OCI-LY7 (cell line): ENCODE measurements around the gene CCDC88B. TPM values are rescaled to one million over a fixed set of nuclear protein-coding genes. Genes with fewer than 3 reads are reported as not detected.

ENCODE experiments used
- BruUV-seq: library from RNA; stranded (reverse); fragments of 400-500 nt; replicated peaks from 2 replicates; lab custom pipeline; 2021; lab: Mats Ljungman, UMichigan
- CTCF ChIA-PET: fragments of 300-600 bp; sonication (Branson Sonifier 250); formaldehyde crosslinking; loops from one replicate; lab custom pipeline; 2022; ENCODE audit warnings: antibody characterized with exemption; ENCODE audit not compliant: unreplicated experiment; lab: Charles Lee
- POLR2A ChIA-PET: fragments of 300-600 bp; sonication (Branson Sonifier 250); formaldehyde crosslinking; loops from one replicate; lab custom pipeline; 2022; ENCODE audit warnings: antibody characterized with exemption; lab: Charles Lee
- DNase-seq: peaks from one replicate; pipeline ENCODE4 v3.0.0-alpha.2; 2015; ENCODE audit warnings: low spot score
- H2AFZ ChIP-seq: fragments of 200-600 bp; sonication (generic), shearing (Covaris generic); 2 replicates; pipeline ENCODE4 v1.6.1; 2014; ENCODE audit warnings: mild to moderate bottlenecking, antibody characterized with exemption, low read length, moderate library complexity
- H3K27ac ChIP-seq: fragments of 200-600 bp; sonication (generic); 2 replicates; pipeline ENCODE4 v1.5.1; 2014; ENCODE audit warnings: mixed run types, low read depth, mild to moderate bottlenecking, moderate library complexity, low read length, inconsistent platforms; ENCODE audit not compliant: poor library complexity, severe bottlenecking
- H3K36me3 ChIP-seq: fragments of 200-600 bp; sonication (generic); 2 replicates; pipeline ENCODE4 v1.6.1; 2014; ENCODE audit warnings: mild to moderate bottlenecking, antibody characterized with exemption, low read length, moderate library complexity, mixed read lengths; ENCODE audit not compliant: insufficient read depth
- H3K4me1 ChIP-seq: fragments of 200-600 bp; sonication (generic); 2 replicates; pipeline ENCODE4 v1.5.1; 2014; ENCODE audit warnings: mild to moderate bottlenecking, low read length; ENCODE audit not compliant: insufficient read depth, poor library complexity, severe bottlenecking
- H3K4me2 ChIP-seq: fragments of 200-600 bp; sonication (generic); 2 replicates; pipeline ENCODE4 v1.6.1; 2014; ENCODE audit warnings: mild to moderate bottlenecking, low read length
- H3K4me3 ChIP-seq: fragments of 200-600 bp; sonication (generic); 2 replicates; pipeline ENCODE4 v1.5.1; 2014; ENCODE audit warnings: mild to moderate bottlenecking, low read depth, low read length; ENCODE audit not compliant: poor library complexity, severe bottlenecking
- H3K79me2 ChIP-seq: fragments of 200-600 bp; sonication (generic); 2 replicates; pipeline ENCODE4 v1.6.1; 2016; ENCODE audit warnings: low read depth, mild to moderate bottlenecking, low read length, moderate library complexity, mixed read lengths; ENCODE audit not compliant: insufficient read depth
- H3K9me2 ChIP-seq: fragments of 200-600 bp; sonication (generic); 2 replicates; pipeline ENCODE4 v1.6.1; 2016; ENCODE audit warnings: mild to moderate bottlenecking, low read length, mixed read lengths; ENCODE audit not compliant: insufficient read depth
- H3K9me3 ChIP-seq: fragments of 200-600 bp; sonication (generic); 2 replicates; pipeline ENCODE4 v1.6.1; 2014; ENCODE audit warnings: mild to moderate bottlenecking, mixed run types, low read length, mixed read lengths
- H4K20me1 ChIP-seq: fragments of 200-600 bp; sonication (generic); 2 replicates; pipeline ENCODE4 v1.6.1; 2014; ENCODE audit warnings: mild to moderate bottlenecking, antibody characterized with exemption, low read length, moderate library complexity, mixed read lengths; ENCODE audit not compliant: insufficient read depth
- CTCF ChIP-seq: fragments of 200-600 bp; sonication (generic); conservative IDR thresholded peaks from 2 replicates; pipeline ENCODE4 v1.5.1; 2014; ENCODE audit warnings: mild to moderate bottlenecking, antibody characterized with exemption, low read length, moderate library complexity, mixed read lengths
- EZH2phosphoT487 ChIP-seq: fragments of 200-600 bp; sonication (generic); IDR thresholded peaks from 2 replicates; pipeline ENCODE4 v1.6.1; 2018; ENCODE audit warnings: low read depth, borderline replicate concordance, mild to moderate bottlenecking, mixed run types, antibody characterized with exemption, low read length, moderate library complexity, mixed read lengths
- intact Hi-C: fragments of 100-400 bp; cut with micrococcal nuclease; formaldehyde crosslinking; loops from one replicate; pipeline ENCODE4 v1.10.0; 2022; ENCODE audit not compliant: unreplicated experiment
- total RNA-seq, 2 experiments: library from RNA; depleted of rRNA in 1 of 2; stranded (reverse); fragments of >200 nt in 1 of 2; shearing (Covaris generic) in 1 of 2; gene quantifications; 2 replicates each; pipeline ENCODE4 v1.2.3, GENCODE V29; 2014 to 2022

Gene CCDC88B
- total RNA-seq, 2 experiments from 2014 or later: 40.7 to 67.2 TPM

- Histone ChIP-seq H2AFZ (no peak overlapping the region), H3K36me3 (peaks cover 36% of the 10 kb centered on the region), H3K9me2 (no peaks in the 10 kb centered on the region), H3K4me1 (peaks cover 43% of the 10 kb centered on the region), H3K27ac (no peak overlapping the region), H3K79me2 (peaks cover 10% of the 10 kb centered on the region; the same call in 1 of the 2 replicates), H3K9me3 (no peaks in the 10 kb centered on the region), H3K4me3 (peak overlapping the region; percentile 74), H3K4me2 (peak overlapping the region; percentile 90), H4K20me1 (no peaks in the 10 kb centered on the region)
- no TSS peak for BruUV-seq
- ChIA-PET CTCF (interaction anchor here (1.4 kb wide), 1 partner anchor 24 kb away, joined by 5 read pairs; the partner anchor contains the start of gene PRDX5), POLR2A (interaction anchor here (0.5 to 3.6 kb wide), 2 partner anchors 24 to 364 kb away, joined by 3 to 22 read pairs; partner anchors contain the start of genes PRDX5 and TRMT112)
- TF ChIP-seq EZH2phosphoT487 (no peak), CTCF (no peak)
- intact Hi-C loops: loop anchor here (2.0 kb wide), 2 partner anchors 23 to 71 kb away; partner anchors contain the start of gene PRDX5
- no peak for DNase-seq
Observed at GRCh38 chr11:64341429-64341828, 1.4 kb downstream of the CCDC88B start.

GRCh38 chr11:64341851-64342791, 2.1 kb downstream of the CCDC88B start:
- ChIA-PET POLR2A (interaction anchor here (0.5 to 3.6 kb wide), 4 partner anchors 14 to 363 kb away, joined by 3 to 22 read pairs (median 4); partner anchors contain the start of genes PRDX5 and TRMT112), CTCF (interaction anchor here (1.0 to 1.4 kb wide), 3 partner anchors 24 to 346 kb away, joined by 3 to 12 read pairs (median 5); partner anchors contain the start of genes PRDX5 and TRMT112)
- TF ChIP-seq EZH2phosphoT487 (no peak), CTCF (peak; percentile 65)
- no TSS peak for BruUV-seq
- Histone ChIP-seq H3K9me2 (no peaks in the 10 kb centered on the region), H3K4me1 (peaks cover 40% of the 10 kb centered on the region), H3K4me3 (peak overlapping the region; percentile 50), H3K27ac (no peak overlapping the region), H4K20me1 (no peaks in the 10 kb centered on the region), H2AFZ (no peak overlapping the region), H3K9me3 (no peaks in the 10 kb centered on the region), H3K79me2 (peaks cover 10% of the 10 kb centered on the region; the same call in 1 of the 2 replicates), H3K36me3 (peaks cover 38% of the 10 kb centered on the region), H3K4me2 (peak overlapping the region; percentile 90)
- intact Hi-C loops: loop anchor here (1.0 to 2.0 kb wide), 3 partner anchors 13 to 71 kb away; partner anchors contain the start of gene PRDX5
- peak; percentile 91 for DNase-seq
